BJ (cell line): ENCODE data around the gene DACT2. TPM values are rescaled to one million over a fixed set of nuclear protein-coding genes. Genes with fewer than 3 reads are reported as not detected.
"Not testable (repeated sequence)": the region's sequence is repeated elsewhere in the genome, so short reads cannot be mapped to it uniquely, and the experiment has no call there.

Experiments
- CTCF ChIA-PET: fragments of 350-600 bp; formaldehyde crosslinking; extraction: SDS; loops from one replicate; lab custom pipeline; 2021; ENCODE audit warnings: antibody characterized with exemption, inconsistent platforms; lab: Yijun Ruan, JAX
- POLR2A ChIA-PET: fragments of 300-600 bp; sonication (Branson Sonifier 250); formaldehyde crosslinking; extraction: SDS; loops from one replicate; lab custom pipeline; 2021; ENCODE audit warnings: antibody characterized with exemption; lab: Charles Lee
- DNase-seq: peaks from one replicate; pipeline ENCODE4 v3.0.0-alpha.2; 2011; ENCODE audit warnings: low read depth
- H3K27me3 ChIP-seq: 2 replicates; pipeline ENCODE4 v1.6.0; 2011; ENCODE audit warnings: low read length; ENCODE audit not compliant: control insufficient read depth, insufficient read depth
- H3K36me3 ChIP-seq: 2 replicates; pipeline ENCODE4 v1.5.1; 2011; ENCODE audit warnings: low read length; ENCODE audit not compliant: control insufficient read depth, insufficient read depth
- H3K4me3 ChIP-seq: 2 replicates; pipeline ENCODE4 v1.5.1; 2011; ENCODE audit warnings: low read depth, mild to moderate bottlenecking, control low read depth, low read length
- polyA plus RNA-seq: library from polyadenylated mRNA; depleted of rRNA; stranded (reverse); fragments of >200 nt; gene quantifications from 2 replicates; pipeline ENCODE4 v1.2.3, GENCODE V29; 2011
- TF ChIP-seq, protein P1 (sequence below): IDR thresholded peaks from 2 replicates; pipeline ENCODE4 v1.5.1; 2011; ENCODE audit warnings: low read depth, mild to moderate bottlenecking, control low read depth, inconsistent platforms, low read length, moderate library complexity; ENCODE audit not compliant: insufficient read depth

DACT2 gene
- polyA plus RNA-seq, 1 experiment, result not detected

GRCh38 chr6:168290095-168290494 is 29.5 kb downstream of the DACT2 start:
- ChIA-PET POLR2A (no interaction called here), CTCF (no interaction called here)
- TF ChIP-seq, protein P1, sequence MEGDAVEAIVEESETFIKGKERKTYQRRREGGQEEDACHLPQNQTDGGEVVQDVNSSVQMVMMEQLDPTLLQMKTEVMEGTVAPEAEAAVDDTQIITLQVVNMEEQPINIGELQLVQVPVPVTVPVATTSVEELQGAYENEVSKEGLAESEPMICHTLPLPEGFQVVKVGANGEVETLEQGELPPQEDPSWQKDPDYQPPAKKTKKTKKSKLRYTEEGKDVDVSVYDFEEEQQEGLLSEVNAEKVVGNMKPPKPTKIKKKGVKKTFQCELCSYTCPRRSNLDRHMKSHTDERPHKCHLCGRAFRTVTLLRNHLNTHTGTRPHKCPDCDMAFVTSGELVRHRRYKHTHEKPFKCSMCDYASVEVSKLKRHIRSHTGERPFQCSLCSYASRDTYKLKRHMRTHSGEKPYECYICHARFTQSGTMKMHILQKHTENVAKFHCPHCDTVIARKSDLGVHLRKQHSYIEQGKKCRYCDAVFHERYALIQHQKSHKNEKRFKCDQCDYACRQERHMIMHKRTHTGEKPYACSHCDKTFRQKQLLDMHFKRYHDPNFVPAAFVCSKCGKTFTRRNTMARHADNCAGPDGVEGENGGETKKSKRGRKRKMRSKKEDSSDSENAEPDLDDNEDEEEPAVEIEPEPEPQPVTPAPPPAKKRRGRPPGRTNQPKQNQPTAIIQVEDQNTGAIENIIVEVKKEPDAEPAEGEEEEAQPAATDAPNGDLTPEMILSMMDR, result no peak
- Histone ChIP-seq H3K4me3 (no peak overlapping the region), H3K27me3 (no peaks in the 10 kb centered on the region), H3K36me3 (no peaks in the 10 kb centered on the region)
- no peak for DNase-seq

GRCh38 chr6:168289571-168289962 is 30.0 kb downstream of the DACT2 start:
- TF ChIP-seq, protein P1, result no peak
- Histone ChIP-seq H3K27me3 (no peaks in the 10 kb centered on the region), H3K36me3 (no peaks in the 10 kb centered on the region), H3K4me3 (no peak overlapping the region)
- ChIA-PET POLR2A (no interaction called here), CTCF (no interaction called here)
- DNase-seq, result no peak

- Histone ChIP-seq H3K36me3 (no peaks in the 10 kb centered on the region), H3K27me3 (no peaks in the 10 kb centered on the region), H3K4me3 (no peak overlapping the region)
- ChIA-PET CTCF (no interaction called here), POLR2A (no interaction called here)
- no peak for DNase-seq
- TF ChIP-seq, protein P1, result no peak
Measured at GRCh38 chr6:168288781-168289570, 30.6 kb downstream of the DACT2 start.

- H3K27me3 ChIP-seq, CTCF ChIA-PET, H3K4me3 ChIP-seq, POLR2A ChIA-PET, H3K36me3 ChIP-seq, DNase-seq: not testable (repeated sequence)
Measured at GRCh38 chr6:168287460-168287859, 32.1 kb downstream of the DACT2 start.

DNA sequence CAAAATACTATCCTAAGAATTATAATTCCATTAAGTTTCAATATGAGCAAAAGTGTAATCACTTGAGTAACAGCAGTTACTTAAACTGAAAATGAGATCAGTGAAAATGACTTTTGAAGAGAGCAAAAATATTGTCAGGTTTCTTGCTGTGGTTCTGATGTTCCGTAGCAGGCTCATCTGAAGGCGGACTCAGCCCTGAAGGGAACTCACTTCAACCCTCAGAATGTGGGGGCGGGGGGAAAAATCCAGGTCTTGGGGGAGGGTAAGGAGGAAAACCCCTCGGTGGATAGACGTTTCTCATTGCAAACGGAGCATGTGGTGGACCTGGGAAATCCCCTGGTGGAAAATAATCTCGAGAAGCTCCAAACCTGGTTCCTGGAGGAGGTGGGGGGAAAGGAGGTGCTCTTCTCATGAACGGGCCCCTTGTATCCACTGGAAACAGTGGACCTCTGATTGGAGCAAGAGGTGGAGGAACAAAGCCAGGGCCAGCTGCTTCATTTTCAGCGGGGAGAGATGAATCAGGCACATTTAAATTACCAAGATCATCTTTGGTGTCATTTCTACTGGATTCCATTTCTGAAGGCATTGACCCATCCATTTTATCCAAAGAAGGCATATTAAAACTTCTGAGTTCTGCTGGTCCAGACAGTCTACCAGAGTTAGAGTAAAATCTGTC is 32.7 kb downstream of the DACT2 start:
- H3K4me3 ChIP-seq, DNase-seq, POLR2A ChIA-PET, H3K36me3 ChIP-seq, H3K27me3 ChIP-seq, CTCF ChIA-PET: not testable (repeated sequence)

GRCh38 chr6:168286116-168286515 is 33.5 kb downstream of the DACT2 start:
- Histone ChIP-seq H3K36me3 (no peaks in the 10 kb centered on the region), H3K4me3 (no peak overlapping the region), H3K27me3 (no peaks in the 10 kb centered on the region)
- DNase-seq, result no peak
- POLR2A ChIA-PET, result no interaction called here
- TF ChIP-seq, protein P1, result no peak
- CTCF ChIA-PET, result interaction anchor here (0.5 kb wide), 1 partner anchor 226 kb away, joined by 3 read pairs; no protein-coding TSS in a partner anchor
